ENCODE measurements around the gene ADRA2A.

The ADRA2A gene

DNA sequence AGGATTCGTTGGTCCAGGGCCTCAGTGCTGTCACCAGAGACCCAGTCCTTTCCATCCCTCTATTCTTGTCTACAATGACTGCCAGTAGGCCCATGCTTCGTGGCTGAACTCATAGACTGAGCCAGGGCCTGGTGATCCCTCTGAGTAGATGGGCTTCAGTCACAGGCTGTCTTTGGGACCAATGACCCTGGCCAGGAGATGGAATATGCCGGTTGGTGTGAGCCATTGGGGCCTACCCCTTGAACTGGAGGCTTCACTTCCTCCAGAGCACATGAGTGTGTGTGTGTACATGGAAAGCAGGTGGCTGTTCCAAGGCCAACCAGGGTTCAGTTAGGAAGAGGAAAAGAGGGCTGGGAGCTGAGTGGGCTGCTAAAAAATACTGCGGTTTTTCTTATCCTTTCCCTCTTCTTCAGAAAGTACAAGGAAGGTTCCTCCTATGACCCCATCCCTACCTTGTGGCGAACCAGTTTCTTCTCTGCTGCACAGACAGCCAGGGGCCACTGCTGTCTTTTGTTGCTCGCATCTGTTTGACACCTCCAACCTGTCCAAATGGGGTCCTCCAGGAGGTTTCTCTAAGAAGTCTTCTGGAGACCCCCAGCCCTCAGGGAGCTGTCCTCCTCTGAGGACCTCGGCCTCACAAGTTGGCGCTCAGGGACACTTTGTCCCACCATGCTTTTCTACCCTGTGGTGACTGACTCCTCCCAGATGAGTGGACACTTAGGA is 36.6 kb downstream of the ADRA2A start:
- no peak for DNase-seq

DNA sequence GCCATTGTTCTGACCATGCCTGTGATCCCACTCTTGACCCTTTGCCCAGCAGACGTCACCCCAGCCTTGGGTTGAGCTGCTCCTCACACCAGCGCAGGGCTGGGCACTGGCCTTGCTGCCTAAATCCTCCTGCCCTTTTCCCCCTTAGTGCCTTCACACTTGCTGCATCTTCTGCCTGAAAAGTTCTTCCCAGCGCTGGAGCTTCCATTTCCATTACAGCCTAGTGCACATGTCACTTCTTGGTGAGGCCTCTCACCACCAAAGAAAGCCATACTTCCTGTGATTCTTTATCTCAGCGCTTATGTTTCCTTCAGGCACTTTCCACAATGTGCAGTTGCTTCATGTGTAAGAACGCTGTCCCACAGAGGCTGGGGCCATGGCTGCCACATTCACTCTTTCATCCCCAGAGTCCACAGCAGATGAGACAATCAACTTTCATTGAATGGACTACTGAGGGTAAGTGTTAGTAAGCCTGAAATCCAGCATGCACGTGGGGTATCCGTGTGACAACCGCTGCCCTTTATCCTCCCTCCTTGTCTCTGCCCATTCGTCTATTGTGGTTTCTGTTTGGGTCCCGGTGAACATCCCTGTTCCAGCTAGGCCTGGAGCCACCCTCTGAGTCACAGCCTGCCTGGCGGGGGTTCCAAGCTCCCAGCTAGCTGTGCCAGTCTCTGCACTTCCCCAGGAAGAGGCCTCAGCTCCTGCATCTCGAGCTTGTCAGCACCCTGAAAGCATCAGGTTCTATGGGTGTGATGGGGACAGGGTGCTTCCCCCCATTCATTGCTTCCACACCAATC is 37.3 kb downstream of the ADRA2A start:
- no peak for DNase-seq

DNA sequence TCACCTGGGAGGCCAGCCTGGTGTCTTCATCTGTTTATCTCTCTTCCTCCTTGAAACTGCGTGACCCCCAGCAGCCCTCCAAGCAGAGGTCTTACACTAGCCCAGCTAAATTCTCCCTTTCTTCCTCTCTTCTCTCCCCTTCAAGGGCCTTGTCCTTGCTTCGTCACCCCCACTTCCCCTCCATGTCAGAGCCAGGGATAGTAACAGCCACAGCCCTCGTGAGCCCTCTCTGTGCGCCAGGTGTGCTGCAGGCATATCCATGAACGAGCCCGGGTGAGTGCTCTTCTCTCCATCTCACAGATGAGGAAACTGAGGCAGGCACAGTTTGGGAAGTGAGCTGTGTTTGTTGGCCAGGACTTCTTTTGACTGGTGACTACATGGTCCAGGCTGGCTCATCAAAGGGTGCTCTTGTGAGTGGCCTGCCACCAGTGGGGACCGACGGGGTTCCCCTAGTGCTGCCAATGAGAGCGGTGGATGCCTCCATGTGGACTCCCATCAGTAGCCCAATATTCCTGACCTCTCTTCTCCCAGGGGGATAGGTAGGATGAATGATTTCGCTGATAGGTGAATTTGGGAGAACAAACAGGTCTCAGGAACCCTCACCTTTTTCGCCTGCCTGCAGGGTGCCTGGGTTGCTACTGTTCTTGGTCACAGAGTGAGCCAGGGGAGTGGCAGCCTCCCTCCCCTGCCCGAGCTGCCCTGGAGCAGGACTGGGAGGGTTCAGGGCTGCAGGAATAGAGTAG is 38.1 kb downstream of the ADRA2A start:
- DNase-seq, result no peak

DNA sequence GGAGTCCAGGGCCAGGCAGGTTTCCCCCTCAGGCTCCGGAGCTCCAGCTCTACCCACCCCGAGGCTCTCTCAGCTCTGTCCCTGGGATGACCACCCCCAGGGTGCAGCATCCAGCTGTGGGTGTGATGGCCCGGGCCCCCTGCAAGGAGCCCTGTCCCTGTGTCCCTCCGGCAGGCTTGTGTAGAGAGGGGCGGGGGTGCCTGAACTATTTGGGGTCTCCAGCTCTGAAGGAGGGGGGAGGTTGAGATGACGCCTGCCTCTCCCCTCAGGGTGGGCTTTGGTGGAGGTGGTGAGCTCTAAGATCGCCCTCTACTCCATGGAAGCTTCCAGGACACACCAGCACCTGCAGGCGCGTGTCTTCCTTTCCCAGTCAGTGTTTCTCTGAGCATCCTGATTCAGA is 39.4 kb downstream of the ADRA2A start:
- DNase-seq, result no peak

DNA sequence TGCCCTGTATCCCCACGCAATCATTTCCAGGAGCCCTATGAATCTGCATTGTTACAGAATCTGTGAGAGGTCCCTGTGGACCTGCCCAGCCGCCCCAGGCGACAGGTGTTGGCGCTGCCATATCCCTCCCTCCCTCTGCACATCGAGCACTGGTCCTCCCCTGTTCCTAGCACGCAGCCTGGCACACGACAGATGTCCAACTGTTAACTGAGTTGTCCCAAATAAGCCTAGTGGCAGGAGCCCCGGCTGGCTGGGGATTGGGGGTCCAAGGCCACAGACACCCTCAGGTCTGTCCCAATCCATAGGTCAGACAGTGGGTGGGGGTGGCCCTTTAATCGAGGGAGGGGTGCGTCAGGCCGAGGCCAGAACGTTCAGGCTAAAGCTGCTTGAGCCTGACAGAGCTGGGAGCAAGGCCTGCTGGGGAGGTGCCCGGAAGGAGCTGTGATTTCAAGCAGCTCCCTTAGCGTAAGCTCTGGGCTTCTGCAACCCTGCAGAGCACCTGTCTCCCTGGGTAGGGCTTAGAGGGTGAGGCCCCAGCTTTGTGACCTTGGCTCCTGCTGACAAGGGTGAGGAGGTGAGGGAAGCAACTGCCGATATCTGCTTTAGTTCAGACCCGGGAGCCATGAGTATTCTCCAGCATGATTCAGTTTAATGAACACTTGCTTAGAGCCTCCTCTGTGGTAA is 40.1 kb downstream of the ADRA2A start:
- DNase-seq, result no peak

DNA sequence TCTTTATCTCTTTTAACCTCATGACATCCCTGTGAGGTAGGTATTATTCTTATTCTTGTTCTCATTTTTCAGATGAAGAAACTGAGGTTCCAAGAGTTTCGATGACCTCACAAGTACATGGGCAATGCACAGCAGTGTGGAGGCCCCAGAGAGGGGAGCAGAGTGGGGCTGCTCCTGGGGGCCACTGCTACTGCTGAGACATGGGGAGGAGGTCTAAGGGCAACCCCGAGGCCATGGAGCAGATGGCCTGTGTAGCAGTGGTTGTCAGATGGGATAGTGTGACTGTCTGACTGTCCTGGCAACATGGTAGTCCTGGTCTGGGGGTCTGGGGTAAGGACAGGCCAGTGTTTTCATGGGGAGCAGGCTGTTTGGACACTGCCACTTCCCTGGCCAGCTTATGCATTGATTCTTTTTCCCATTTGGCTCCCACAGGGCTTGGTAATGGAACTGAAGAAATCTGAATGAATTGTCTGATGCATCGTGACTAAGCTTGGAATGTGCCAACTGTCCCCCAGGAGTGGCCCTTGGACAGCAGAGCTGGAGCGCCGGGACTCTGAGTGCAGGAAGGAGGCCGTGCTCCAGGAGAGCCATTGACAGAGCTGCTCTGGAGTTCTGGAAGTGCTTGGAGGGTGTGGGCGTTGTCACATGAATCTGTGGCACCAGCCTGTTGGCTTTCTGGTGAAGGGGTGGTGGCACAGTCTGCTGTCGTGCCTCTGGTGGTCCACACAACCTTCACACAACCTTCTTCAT is 40.9 kb downstream of the ADRA2A start:
- no peak for DNase-seq

DNA sequence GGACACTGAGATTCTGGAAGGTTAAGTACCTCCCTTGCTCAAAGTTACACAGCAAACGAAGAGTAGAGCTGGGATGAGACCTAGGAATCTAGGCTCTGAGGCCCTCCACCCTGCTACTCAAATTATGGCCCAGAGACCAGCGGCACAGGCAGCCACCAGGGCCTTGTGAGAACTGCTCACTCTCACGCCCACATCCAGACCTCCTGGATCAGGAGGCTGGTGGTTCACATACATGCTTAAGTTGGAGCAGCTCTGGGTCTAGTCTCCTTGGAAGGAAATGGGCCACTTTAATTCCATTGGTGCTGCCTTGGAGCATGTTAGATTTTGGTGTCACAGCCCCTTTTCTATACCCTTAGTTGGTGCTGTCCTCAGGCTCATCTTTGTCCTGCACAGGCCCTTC is 41.9 kb downstream of the ADRA2A start:
- DNase-seq, result no peak

DNA sequence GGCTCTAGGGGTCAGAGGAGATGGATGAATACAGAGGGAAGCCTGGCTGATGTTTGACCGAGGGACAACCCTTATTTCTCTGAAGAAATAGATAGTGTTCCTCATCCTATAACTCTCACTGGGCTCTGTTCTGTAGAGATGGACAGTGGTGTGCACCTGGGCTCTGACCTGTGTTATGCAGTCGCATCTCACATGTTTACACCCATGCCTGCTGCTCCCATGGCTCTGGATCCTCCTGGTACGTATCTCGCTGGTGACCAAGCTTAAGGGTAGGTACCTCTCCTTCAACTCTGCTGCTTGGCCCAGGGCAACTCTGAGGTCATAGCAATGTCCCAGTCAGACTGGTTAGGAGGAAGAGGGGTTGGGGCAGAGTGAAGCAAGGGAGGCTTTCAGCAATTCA is 42.8 kb downstream of the ADRA2A start:
- no peak for DNase-seq

DNA sequence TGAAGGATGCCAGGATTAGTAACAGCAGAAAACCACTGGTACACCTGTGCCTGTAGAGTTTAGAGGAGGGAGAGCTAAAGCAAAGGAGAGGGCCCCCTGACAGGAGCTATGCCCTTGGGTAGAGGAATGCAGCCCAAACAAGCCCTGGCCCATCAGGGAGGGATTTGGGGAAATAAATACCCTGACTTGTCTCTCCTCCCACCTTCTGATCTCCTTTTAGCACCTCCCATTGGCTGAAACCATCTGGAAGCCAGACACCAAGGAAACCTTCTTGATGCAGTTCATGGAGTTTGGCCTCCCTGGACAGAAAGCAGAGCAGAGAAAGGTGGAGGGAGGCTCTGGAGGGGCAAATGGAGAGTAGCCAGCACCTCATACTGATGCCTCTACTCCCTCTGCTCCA is 45.3 kb downstream of the ADRA2A start:
- DNase-seq, result no peak

DNA sequence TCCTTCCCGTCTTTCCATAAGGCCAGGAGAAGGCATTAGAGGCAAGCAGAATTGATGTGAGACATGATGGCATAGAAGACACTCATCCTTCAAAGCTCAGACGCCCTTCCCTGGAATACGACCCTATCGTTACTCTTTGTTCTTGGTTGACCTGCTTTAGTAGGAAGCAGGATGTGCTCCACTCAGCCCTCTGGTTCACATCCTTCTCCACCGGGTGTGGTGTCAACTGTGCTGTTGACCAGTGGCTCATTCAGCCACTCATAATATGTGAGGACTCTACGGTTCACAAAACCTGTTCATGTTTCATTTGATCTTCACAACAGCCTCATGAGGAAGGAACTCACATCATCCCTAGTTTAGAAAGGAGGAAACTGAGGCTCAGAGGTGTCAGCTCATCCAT is 47.1 kb downstream of the ADRA2A start:
- DNase-seq, result peak; percentile 6

GRCh38 chr10:111125102-111125501 is 48.3 kb downstream of the ADRA2A start:
- DNase-seq, result no peak

DNA sequence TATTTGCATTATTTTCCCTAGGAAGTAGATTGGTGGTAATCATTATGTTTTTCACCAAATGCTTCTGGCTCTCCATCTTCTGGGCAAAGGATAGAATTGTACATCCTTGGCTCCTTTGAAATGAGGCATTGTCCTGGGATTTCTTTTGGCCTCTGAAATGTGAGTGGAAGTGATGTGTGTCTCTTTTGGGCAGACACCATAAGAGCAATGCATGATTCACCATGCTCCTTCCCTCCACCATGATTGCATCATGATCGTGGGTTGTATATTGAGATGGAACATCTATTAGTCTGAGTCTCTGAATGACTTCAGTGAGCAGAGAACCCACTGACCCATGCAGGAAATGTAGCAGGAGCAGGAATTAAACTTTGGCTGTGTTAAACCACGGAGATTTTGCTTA is 49.2 kb downstream of the ADRA2A start:
- no peak for DNase-seq

DNA sequence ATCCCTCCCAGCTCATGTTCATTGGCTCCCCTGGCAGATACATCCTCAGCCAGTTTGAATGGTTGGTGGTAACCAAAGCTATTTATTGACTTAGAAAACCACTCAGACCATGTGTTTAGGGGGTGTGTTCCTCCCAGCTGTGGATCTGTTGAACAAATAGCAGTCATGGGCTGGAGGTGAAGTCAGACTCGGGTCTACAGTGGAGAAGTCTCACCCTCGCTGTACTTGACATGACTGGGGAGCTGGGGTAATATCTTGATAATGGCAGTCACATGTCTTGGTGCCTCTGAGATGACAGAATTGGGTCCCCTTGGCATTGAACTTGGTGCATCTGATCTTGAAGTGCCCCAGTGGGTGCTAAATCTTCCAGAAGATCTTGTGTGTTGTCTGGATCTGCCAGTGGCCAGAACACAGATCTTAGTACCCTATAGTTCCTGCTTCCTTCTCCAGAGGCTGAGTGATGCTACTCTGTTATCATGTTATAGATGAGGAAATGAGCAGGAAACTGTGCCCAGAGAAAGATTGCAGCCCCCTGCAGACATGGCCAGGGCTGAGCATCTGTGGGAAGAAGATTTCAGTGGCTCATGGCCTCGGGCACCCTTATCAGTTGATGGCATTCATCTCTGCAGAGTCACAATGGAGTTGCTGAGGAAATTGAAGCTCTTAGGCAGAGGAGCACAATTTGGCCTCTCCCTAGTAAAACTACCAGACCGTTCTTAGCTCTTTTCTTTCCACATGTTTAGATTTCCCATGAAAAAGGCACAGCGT is 50.4 kb downstream of the ADRA2A start:
- peak; percentile 56 for DNase-seq

DNA sequence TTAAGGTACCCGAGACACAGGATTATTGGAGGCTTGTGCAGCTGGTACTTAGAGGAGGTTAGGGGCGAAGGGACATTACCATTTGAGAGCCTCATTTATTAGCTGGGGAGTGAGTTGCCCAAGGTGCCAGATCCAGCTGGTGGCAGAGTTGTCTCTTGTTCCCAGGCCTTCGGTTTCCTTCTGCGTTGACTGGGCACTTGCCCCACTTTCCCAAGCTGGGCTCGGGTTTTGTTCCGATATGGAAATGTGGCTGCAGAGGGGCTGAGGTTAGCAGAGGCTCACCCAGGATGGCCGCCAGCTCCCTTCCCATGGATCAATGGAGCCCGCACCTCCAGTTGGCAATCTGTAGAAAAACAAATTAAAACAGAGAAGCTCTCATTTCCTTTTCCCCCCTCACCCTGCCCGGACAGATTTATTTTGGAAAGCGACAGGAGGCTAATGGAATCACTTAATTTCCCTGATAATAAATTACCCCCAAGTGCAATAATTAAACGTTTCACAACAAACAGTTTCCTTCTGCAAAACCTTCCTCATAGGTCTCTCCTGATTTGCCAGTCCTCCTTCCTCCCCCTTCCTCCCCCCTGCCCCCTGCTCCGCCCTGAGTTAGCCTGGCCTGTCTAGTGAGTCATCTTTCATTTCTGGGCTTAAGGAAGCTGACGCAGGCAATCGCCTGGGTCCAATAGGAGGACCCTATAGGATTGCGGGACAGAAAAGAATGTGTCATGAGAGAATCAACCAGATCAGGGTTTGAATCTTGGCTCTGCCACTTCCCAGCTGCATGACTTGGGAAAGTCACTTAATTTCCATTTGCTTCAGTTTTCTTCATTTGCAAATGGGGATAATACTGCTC is 51.7 kb downstream of the ADRA2A start:
- peak; percentile 12 for DNase-seq

GRCh38 chr10:111129363-111129762 is 52.5 kb downstream of the ADRA2A start:
- DNase-seq, result peak; percentile 17

- peak; percentile 27 for DNase-seq
Observed at GRCh38 chr10:111130471-111130870, 53.6 kb downstream of the ADRA2A start.
